ENCODE results near the gene ZIC2. TPM values are rescaled to one million over a fixed set of nuclear protein-coding genes. Genes with fewer than 3 reads are reported as not detected.
A peak's percentile ranks its signal among the peaks of the same experiment; 100 is the strongest.

The ZIC2 gene
- total and polyA plus RNA-seq, 2 of the 8 experiments (the other 6 are each of a cell fraction or from before 2014, with no cell fraction given), result 53.2 to 372 TPM

- peak overlapping the region; percentile 81 for H4K8ac ChIP-seq (ENCODE audit: extremely low read depth, insufficient read depth, low read length)
- peak overlapping the region; percentile 83 to 95 for H3K4me2 ChIP-seq (ENCODE audit: insufficient read depth in 1 of 2, low read depth in 2 of 2, low read length in 2 of 2)
- H2BK12ac ChIP-seq (ENCODE audit: low read depth, low read length), result no peak overlapping the region
- peaks cover 0 to 10% (median 4%) of the 10 kb centered on the region in 4 experiments; a peak in 3 of 7 replicates for H3K27me3 ChIP-seq (replicated peaks in 1 of 4; ENCODE audit: control insufficient read depth in 3 of 4, extremely low read depth in 1 of 4, insufficient read depth in 3 of 4, low read length in 3 of 4)
- peaks cover 18 to 48% (median 31%) of the 10 kb centered on the region in 4 experiments; a peak in 6 of 8 replicates for H3K36me3 ChIP-seq (ENCODE audit: control insufficient read depth in 2 of 4, insufficient read depth in 4 of 4, low read length in 3 of 4)
- H3K18ac ChIP-seq (ENCODE audit: extremely low read depth, low read length), result peak overlapping the region; percentile 83
- H3K27ac ChIP-seq (ENCODE audit: low read depth, low read length), result peak overlapping the region; percentile 57; the same call in 1 of the 2 replicates
- H3K14ac ChIP-seq (ENCODE audit: insufficient read length), result no peak overlapping the region
- peak overlapping the region; percentile 93 to 96 (median 94) for H3K4me3 ChIP-seq (ENCODE audit: extremely low read depth in 1 of 4, insufficient read depth in 2 of 4, low read depth in 3 of 4, low read length in 4 of 4)
- H4K5ac ChIP-seq (ENCODE audit: insufficient read length, low read depth, low read length), result peak overlapping the region; percentile 28
- WGBS, 2 experiments (ENCODE audit: extremely low coverage in 1 of 2, insufficient coverage in 1 of 2, insufficient read length in 1 of 2, insufficient replicate concordance in 2 of 2, low coverage in 1 of 2, low lambda C conversion rate in 2 of 2, missing lambda C conversion rate in 1 of 2), result 0% methylated on average over 79 of the region's 98 CpGs; no CpG with 5 or more reads in 1 of the 2 experiments
- no peaks in the 10 kb centered on the region; the same call in 1 of the 2 replicates for H3K79me1 ChIP-seq (ENCODE audit: low read depth, low read length)
- H2BK20ac ChIP-seq (ENCODE audit: low read length), result no peak overlapping the region
- DNase-seq (ENCODE audit: low read depth in 1 of 2, low spot score in 2 of 2) (no peak), FAIRE-seq (no peak)
- H3K4ac ChIP-seq (replicated peaks; ENCODE audit: insufficient read length, low read depth, low read length), result no peak overlapping the region
- no peaks in the 10 kb centered on the region; a peak in 1 of 4 replicates for H3K9me3 ChIP-seq (ENCODE audit: insufficient read depth in 2 of 2, low read depth in 1 of 2, low read length in 1 of 2)
- H3K23me2 ChIP-seq (ENCODE audit: low read depth, low read length), result peaks cover 30% of the 10 kb centered on the region
- H2AK5ac ChIP-seq (ENCODE audit: low read depth, low read length), result 0 out of 2 replicates have a peak overlapping the region, but pooled peaks have one; percentile 28
- peaks cover 0 to 15% (median 9%) of the 10 kb centered on the region in 4 experiments; a peak in 6 of 7 replicates for H3K4me1 ChIP-seq (replicated peaks in 1 of 4; ENCODE audit: control insufficient read depth in 3 of 4, insufficient read depth in 4 of 4, low read length in 3 of 4)
- TF ChIP-seq CREB1 (IDR thresholded peaks at IDR 0.05) (0 out of 2 replicates have a peak, but pooled peaks have one; percentile 19), SIN3A (conservative IDR thresholded peaks at IDR 0.05 in 1 of 2, IDR thresholded peaks at IDR 0.05 in 1 of 2; ENCODE audit: low read depth in 1 of 2, low read length in 2 of 2) (peak in 1 of 2 experiments; percentile 50; a peak in 2 of 4 replicates), JUND (IDR thresholded peaks at IDR 0.05; ENCODE audit: low read length) (no peak), ASH2L (IDR thresholded peaks at IDR 0.05; ENCODE audit: low read length) (peak; percentile 11)
- no peak overlapping the region for H2BK120ac ChIP-seq (replicated peaks; ENCODE audit: low read depth, low read length)
- H3K79me2 ChIP-seq (ENCODE audit: control insufficient read depth in 1 of 2, insufficient read depth in 2 of 2, low read length in 2 of 2), result peaks cover 21 to 71% of the 10 kb centered on the region in 2 experiments
- peak overlapping the region; percentile 50 for H3K56ac ChIP-seq (replicated peaks; ENCODE audit: insufficient read length, low read depth, low read length)
- H4K20me1 ChIP-seq (replicated peaks in 1 of 2; ENCODE audit: control insufficient read depth in 1 of 2, insufficient read depth in 2 of 2, low read length in 2 of 2), result peaks cover 18 to 27% of the 10 kb centered on the region in 2 experiments
- H2AFZ ChIP-seq (ENCODE audit: low read length), result no peak overlapping the region
- no peak overlapping the region for H2BK15ac ChIP-seq (ENCODE audit: low read length)
- ChIA-PET CTCF (ENCODE audit: partially characterized antibody) (interaction anchor here (0.6 to 2.6 kb wide), 5 partner anchors 9 to 1351 kb away, joined by 3 to 11 read pairs (median 3); no protein-coding TSS in a partner anchor), POLR2A (ENCODE audit: partially characterized antibody) (interaction anchor here (0.8 to 11.2 kb wide), 10 partner anchors 7 to 368 kb away, joined by 3 to 145 read pairs (median 19); partner anchors contain the start of genes PCCA and ZIC5)
- no peak overlapping the region for H3K23ac ChIP-seq (ENCODE audit: insufficient read length)
- H2BK5ac ChIP-seq (ENCODE audit: low read depth, low read length), result peak overlapping the region; percentile 3; the same call in 1 of the 2 replicates
- peak overlapping the region; percentile 81 for H4K91ac ChIP-seq (replicated peaks; ENCODE audit: insufficient read length, low read length)
- peak overlapping the region; percentile 80 to 98 (median 86) for H3K9ac ChIP-seq (replicated peaks in 1 of 4; ENCODE audit: extremely low read depth in 1 of 4, low read depth in 3 of 4, low read length in 3 of 4)
Observed at GRCh38 chr13:99982036-99982730, 599 bp downstream of the ZIC2 start.
